NCI-H526 (cell line): ENCODE measurements around the gene PRKCA.
"Not testable (repeated sequence)": the region's sequence is repeated elsewhere in the genome, so short reads cannot be mapped to it uniquely, and the experiment has no call there.

ENCODE experiments used
- DNase-seq, 2 experiments: peaks; one replicate each; lab custom pipeline; 2025; lab: John Stamatoyannopoulos, UW

PRKCA gene

GRCh38 chr17:66386498-66387351 is 84.3 kb downstream of the PRKCA start:
- DNase-seq, result peak; percentile 87 to 90

DNA sequence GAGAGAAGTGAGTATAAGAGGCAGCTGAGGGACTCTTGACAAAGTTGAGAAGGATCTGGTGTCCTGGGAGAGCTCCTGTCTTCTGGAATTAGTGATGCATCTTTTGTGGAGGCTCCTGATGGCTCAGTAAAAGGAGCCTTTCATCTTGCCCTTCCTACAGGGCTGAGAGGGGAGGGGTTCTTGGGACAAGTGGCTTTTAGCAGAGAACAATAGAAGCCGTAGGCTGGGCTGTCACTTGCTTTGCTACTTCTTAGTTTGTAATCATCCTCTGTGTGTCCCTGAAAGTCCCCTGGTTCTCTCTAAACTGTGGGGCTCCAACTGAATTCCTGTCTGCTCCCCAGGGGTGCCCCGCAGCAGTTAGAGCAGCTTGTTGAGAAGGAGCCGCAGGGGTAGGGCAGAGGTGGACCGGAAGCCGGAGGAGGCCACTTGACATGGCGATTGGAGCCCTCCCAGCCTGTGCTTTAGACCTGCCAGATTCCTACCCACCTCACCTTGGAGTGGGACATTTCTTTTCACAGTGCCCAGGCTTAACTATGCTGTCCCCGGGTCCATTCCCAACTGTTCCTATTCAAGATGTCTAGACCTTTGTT is 85.1 kb downstream of the PRKCA start:
- no peak for DNase-seq

GRCh38 chr17:66392783-66393437 is 90.5 kb downstream of the PRKCA start:
- no peak for DNase-seq

DNA sequence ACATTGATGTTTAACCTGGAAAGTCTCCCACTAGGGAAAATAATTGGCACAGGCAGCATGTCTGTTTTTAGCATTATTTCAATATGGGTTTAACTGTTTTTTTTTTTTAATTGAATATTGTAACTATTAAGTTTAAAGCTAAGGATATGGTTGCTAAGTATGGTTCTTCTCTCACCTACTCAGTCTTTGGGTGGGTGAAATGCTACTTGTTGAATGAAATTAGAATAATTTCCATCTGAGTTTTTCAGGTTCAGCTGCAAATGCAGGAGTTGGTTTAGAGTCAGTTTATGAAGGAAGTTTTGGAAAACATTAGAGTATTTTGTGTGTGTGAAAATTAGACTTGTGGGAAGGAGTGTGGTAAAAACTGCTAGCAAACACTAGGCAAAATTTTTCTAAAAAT is 93.5 kb downstream of the PRKCA start:
- DNase-seq, result no peak

DNA sequence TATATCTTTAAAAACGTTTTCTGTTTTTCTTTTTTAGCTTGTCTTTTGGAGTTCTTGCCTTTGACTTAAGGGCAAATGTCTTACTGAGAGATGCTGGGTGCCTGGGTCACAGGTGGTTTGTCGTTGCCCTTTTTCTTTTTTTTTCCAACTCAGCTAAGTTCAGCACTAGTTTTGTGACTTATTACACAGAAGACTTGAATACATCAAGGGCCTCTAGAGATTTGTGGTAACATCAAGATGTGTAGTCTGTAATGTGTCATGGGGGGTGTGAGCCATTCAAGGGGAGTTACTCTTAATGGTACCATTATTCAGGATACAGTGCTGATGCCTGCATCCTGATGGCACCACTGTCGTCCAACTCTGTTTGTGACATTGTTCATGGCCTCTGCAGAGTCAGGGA is 95.1 kb downstream of the PRKCA start:
- no peak for DNase-seq

GRCh38 chr17:66398059-66398458 is 95.6 kb downstream of the PRKCA start:
- DNase-seq, result no peak

GRCh38 chr17:66398617-66399016 is 96.2 kb downstream of the PRKCA start:
- DNase-seq, result no peak

DNA sequence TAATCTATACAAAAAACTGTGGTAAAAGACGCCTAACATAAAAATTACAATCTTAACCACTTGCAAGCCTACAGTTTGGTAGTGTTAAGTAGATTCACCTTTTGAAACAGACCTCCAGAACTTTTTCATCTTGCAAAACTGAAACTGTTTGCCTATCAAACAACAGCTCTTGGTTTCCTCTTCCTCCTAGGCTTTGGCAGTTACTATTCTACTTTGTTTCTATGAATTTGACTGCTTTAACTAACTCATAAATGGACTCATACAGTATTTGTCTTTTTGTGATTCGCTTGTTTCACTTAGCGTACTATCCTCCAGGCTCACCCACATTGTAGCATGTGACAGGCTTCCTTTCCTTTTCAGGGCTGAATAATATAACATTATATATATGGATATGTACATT is 97.0 kb downstream of the PRKCA start:
- no peak for DNase-seq

DNA sequence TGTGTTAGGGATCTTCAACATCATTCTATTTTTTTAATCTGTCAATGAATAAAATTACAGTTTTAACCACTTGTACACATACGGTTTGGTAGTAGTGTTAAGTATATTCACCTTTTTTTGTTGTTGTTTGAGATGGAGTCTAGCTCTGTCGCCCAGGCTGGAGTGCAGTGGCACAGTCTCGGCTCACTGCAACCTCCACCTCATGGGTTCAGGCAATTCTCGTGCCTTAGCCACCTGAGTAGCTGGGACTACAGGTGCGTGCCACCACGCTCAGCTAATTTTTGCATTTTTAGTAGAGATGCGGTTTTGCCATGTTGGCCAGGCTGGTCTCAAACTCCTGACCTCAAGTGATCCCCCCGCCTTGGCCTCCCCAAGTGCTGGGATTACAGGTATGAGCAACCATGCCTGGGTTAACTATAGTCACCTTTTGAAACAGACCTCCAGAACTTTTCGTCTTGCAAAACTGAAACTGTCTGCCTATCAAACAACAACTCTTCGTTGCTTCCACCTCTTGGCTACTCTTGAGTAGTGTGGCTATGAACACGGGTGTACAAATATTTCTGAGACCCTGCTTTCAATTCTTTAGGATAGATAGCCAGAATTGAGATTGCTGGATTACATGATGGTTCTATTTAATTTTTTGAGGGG is 97.8 kb downstream of the PRKCA start:
- DNase-seq, result not testable (repeated sequence)

GRCh38 chr17:66400698-66401097 is 98.3 kb downstream of the PRKCA start:
- no peak for DNase-seq

DNA sequence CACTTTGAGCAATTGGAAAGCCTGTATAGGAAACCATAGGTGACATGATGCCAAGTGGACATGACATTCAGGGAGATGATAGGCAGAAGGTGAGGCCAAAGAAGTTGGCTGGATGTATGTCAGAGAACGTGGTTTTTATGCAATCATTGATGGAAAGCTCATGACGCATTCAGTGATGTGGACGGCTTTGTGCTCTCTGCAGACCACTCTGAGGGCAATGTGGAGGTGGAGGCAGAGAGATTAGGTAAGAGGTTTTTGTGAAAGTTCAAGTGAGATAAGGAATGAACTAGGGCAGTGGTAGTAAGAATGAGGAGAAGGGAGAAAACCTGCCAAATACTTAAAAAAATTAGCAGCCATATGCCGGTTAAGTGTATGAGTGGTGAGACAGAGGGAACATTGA is 99.0 kb downstream of the PRKCA start:
- no peak for DNase-seq

DNA sequence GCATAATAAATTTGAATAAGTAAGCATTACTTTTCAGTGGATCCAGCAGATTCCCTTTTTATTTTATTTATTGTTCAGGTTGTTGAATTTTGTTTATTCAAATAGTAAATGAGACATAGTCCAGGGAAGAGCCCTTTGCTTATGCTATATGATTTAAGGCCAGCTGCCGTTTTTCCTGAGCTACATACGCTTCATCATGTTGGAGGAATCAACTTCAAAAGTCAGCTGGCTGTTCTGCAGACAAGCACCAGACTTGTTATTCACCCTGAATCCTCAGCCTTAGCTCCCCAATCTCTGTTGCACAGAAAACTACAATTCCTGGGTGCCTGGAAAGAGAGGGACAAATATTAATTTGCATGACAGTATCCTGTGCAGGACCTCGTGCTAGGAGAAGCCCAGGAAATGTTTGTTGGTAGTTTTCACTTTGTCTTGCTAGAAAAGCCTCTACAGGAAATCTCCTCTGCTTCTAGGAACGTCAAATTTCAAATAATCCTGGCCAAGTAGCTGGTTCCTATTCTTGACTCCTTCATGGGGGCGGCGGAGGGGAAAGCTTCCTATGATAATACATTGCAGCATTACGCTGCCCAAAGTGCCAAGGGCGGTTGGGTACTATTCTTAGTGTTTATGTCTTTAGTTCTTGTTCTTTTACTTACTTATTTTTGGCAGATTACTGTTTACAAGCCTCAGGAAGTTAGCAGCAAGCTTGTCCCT is 101.6 kb downstream of the PRKCA start:
- DNase-seq, result peak; percentile 32 to 55

GRCh38 chr17:66405836-66406677 is 103.6 kb downstream of the PRKCA start:
- no peak for DNase-seq

DNA sequence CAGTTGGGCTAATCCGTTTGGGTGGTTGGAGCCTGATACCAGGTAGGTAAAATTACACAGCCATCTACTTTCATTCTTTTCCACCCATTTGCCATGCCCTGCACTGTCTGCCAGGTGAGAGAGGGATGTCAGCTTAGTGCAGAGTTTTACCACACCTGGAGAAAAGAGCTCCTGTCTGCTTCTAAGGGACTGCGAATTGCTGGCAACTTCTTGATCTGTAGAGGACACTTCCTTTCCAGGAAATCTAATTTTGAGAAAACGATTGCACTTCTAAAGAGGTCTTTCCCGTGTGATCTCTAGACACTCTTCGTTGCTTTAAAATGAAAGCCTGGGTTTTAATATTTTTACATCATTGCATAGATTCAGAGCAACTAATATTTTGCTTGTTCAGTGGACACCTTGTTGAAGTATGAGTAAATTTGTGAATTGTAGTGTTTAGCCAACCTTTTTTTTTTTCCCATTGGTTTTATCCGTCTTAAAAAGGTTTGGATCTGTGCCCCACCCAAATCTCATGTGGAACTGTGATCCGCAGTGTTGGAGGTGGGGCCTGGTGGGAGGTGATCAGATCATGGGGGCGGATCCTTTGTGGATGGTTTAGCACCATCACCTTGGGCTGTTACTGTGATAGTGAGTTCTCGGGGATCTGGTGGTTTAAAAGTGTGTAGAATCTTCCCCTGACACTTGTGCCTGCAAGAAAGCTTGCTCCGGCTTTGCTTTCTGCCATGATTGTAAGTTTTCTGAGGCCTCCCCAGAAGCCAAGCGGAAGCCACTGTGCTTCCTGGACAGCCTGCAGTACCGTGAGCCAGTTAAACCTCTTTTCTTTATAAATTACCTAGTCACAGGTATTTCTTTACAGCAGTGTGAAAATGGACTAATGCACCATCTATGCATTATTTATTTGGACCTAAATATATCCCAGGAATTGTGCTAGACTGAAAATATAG is 104.6 kb downstream of the PRKCA start:
- no peak for DNase-seq

DNA sequence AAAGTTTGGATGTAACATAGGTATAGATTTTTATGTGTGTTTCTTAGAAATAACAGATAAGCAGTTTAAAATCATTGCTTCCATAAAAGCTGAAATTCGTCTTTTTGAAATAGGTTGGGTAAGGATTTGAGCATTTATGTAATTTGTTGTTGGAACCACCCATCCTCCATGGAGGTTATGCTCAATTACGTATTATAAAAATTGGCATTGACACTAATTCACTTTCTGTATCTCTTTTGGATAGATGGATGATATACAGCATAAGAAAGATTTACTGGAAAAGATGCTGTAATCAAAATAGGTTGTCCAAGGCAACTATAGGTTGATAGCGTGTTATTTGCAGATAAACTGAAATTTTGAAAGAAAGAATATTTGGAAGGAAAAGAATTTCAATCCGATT is 105.5 kb downstream of the PRKCA start:
- no peak for DNase-seq

DNA sequence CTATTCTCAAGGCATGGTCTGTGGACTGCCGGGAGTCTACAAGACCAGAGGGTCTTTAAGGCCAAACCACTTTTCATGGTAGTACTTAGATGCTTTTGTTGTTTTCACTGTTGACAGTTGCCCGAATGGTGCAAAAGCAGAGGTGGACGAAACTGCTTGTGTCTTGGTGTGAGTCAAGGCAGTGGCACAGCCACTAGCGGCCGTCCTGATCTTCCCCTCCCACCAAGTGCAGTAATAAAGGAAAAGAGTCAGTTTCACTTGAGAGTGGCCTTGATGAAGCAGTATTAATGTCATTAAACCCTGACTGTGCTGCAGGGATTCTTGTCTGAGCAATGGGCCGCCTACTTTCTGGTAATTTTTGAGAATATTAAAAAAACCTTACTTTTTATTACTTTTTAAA is 109.1 kb downstream of the PRKCA start:
- no peak for DNase-seq

- no peak for DNase-seq
These were observed 110.6 kb downstream of the PRKCA start for GRCh38 chr17:66412857-66413558.

GRCh38 chr17:66413559-66414520 is 111.4 kb downstream of the PRKCA start:
- no peak for DNase-seq
